Natural killer cell treated with Interleukin-12 subunit alpha and Interleukin-12 subunit beta and Interleukin-15 and Interleukin-18, amount 100 ng/mL, for 72 hours (primary cell): Measurements from ENCODE around the gene PLIN5. TPM values are rescaled to one million over a fixed set of nuclear protein-coding genes. Genes with fewer than 3 reads are reported as not detected.
"Not testable (repeated sequence)": the region's sequence is repeated elsewhere in the genome, so short reads cannot be mapped to it uniquely, and the experiment has no call there.

Experiments
- ATAC-seq, 2 donors: fragments of 150-1000 bp; cut with Tn5 transposase in 1 of 2; sonication (Bioruptor Pico), chemical (Tn5 transposase) in 1 of 2; 2 replicates each; pipeline ENCODE4 v1.10.0; 2021
- DNase-seq: peaks from one replicate; pipeline ENCODE4 v3.0.0; 2022; ENCODE audit warnings: low spot score
- H3K27ac Mint-ChIP-seq, 2 donors: 1 replicate in 1 of 2; 2 replicates in 1 of 2; pipeline ENCODE4 v1.8.0; 2022; ENCODE audit warnings: mixed read lengths in 2 of 2, mild to moderate bottlenecking in 1 of 2, moderate library complexity in 1 of 2
- H3K27me3 Mint-ChIP-seq, 2 donors: 1 replicate in 1 of 2; 2 replicates in 1 of 2; pipeline ENCODE4 v1.8.0; 2022; ENCODE audit warnings: mixed read lengths in 2 of 2
- H3K36me3 Mint-ChIP-seq: one replicate; pipeline ENCODE4 v1.8.0; 2022; ENCODE audit warnings: mixed read lengths
- H3K4me1 Mint-ChIP-seq, 2 donors: 1 replicate in 1 of 2; 2 replicates in 1 of 2; pipeline ENCODE4 v1.8.0; 2022; ENCODE audit warnings: low read depth in 2 of 2, mixed read lengths in 2 of 2, mild to moderate bottlenecking in 1 of 2
- H3K4me3 Mint-ChIP-seq: one replicate; pipeline ENCODE4 v1.8.0; 2022; ENCODE audit warnings: mixed read lengths
- H3K9me3 Mint-ChIP-seq: 2 replicates; pipeline ENCODE4 v1.8.0; 2022; ENCODE audit warnings: mixed read lengths
- total RNA-seq, 2 donors: library from RNA; stranded (reverse); gene quantifications; one replicate each; pipeline ENCODE4 v1.2.3, GENCODE V29; 2022

The PLIN5 gene
- total RNA-seq, 2 donors from 2014 or later = not detected

- Mint-ChIP-seq H3K4me3 (no peak overlapping the region), H3K4me1 (no peaks in the 10 kb centered on the region), H3K27me3 (peaks cover 17 to 22% of the 10 kb centered on the region in 2 donors), H3K27ac (no peak overlapping the region), H3K9me3 (no peaks in the 10 kb centered on the region), H3K36me3 (no peaks in the 10 kb centered on the region)
- peak in 1 of 2 donors; percentile 38 for ATAC-seq
- DNase-seq = no peak
Observed at GRCh38 chr19:4575267-4576015, 40.4 kb upstream of the PLIN5 start.

GRCh38 chr19:4573682-4574081 lies 38.7 kb upstream of the PLIN5 start:
- Mint-ChIP-seq H3K36me3 (no peaks in the 10 kb centered on the region), H3K27ac (no peak overlapping the region), H3K4me1 (no peaks in the 10 kb centered on the region), H3K9me3 (no peaks in the 10 kb centered on the region), H3K27me3 (peaks cover 10 to 17% of the 10 kb centered on the region in 2 donors), H3K4me3 (no peak overlapping the region)
- DNase-seq (no peak), ATAC-seq (no peak)

DNA sequence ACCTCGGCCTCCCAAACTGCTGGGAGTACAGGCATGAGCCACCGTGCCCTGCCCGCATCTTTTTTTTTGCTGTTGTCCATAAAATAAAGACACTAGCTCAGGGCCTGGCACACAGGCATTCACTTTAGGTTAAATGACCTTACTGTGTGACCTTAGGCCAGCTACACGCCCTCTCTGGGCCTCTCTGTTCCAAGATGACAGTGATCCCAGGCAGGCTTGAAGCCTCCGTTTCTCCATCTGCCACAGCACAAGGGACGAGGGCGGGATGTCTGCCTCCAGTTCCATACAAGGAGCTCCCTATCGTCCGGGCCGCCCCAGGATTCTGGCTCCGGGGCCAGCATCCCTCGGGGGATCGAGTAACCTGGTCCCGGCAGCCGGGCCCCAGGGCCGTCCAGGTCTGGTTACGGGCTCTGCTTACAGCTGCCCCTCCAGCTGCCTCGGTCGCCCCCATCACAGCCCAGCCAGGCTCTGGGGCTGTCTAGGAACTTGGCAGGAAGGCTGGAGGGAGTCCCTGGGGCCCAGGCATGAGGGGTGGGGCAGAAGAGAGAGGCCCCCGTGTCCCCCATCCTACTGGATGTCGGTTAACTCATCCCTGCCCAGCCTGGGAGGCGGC lies 36.4 kb upstream of the PLIN5 start:
- H3K36me3 Mint-ChIP-seq = no peaks in the 10 kb centered on the region
- H3K27me3 Mint-ChIP-seq = peaks cover 6 to 8% of the 10 kb centered on the region in 2 donors
- H3K4me3 Mint-ChIP-seq = no peak overlapping the region
- ATAC-seq = no peak
- no peaks in the 10 kb centered on the region for H3K9me3 Mint-ChIP-seq
- DNase-seq = no peak
- no peak overlapping the region for H3K27ac Mint-ChIP-seq
- H3K4me1 Mint-ChIP-seq = no peaks in the 10 kb centered on the region

- no peaks in the 10 kb centered on the region for H3K9me3 Mint-ChIP-seq
Observed at GRCh38 chr19:4570916-4571304, 35.9 kb upstream of the PLIN5 start.

DNA sequence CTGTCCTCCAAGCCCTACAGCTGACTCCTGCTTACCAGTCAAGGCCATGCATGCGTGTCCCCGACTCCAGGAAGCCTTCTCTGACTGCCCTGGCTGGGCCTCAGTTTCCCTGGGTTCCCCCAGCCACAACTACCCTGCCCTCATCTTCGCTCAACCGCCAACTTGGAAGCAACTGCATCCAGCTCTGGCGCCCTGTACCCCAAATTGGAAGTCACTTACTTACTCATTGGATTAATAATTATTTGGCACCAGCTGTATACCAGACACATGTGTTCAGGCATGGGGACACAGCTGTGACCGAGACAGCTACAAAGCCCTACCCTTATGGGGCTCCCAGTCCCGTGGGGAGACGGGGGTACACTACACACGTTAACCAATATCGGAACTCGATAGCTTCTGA lies 35.4 kb upstream of the PLIN5 start:
- no peaks in the 10 kb centered on the region for H3K4me1 Mint-ChIP-seq
- no peaks in the 10 kb centered on the region for H3K9me3 Mint-ChIP-seq
- ATAC-seq (no peak), DNase-seq (no peak)
- H3K27me3 Mint-ChIP-seq = peaks cover 0 to 2% of the 10 kb centered on the region in 2 donors
- H3K36me3 Mint-ChIP-seq = no peaks in the 10 kb centered on the region
- no peak overlapping the region for H3K4me3 Mint-ChIP-seq
- H3K27ac Mint-ChIP-seq = no peak overlapping the region

More at GRCh38 chr19:4570916-4571304, 35.9 kb upstream of the PLIN5 start:
- no peaks in the 10 kb centered on the region for H3K4me1 Mint-ChIP-seq
- no peak overlapping the region for H3K4me3 Mint-ChIP-seq
- H3K27me3 Mint-ChIP-seq = peaks cover 3% of the 10 kb centered on the region in 2 donors
- DNase-seq (no peak), ATAC-seq (no peak)
- H3K27ac Mint-ChIP-seq = no peak overlapping the region
- H3K36me3 Mint-ChIP-seq = no peaks in the 10 kb centered on the region

GRCh38 chr19:4568886-4569285 lies 33.9 kb upstream of the PLIN5 start:
- no peak overlapping the region for H3K27ac Mint-ChIP-seq
- no peaks in the 10 kb centered on the region for H3K4me1 Mint-ChIP-seq
- no peaks in the 10 kb centered on the region for H3K9me3 Mint-ChIP-seq
- H3K36me3 Mint-ChIP-seq = no peaks in the 10 kb centered on the region
- ATAC-seq (no peak), DNase-seq (no peak)
- peaks cover 0 to 2% of the 10 kb centered on the region in 2 donors for H3K27me3 Mint-ChIP-seq
- no peak overlapping the region for H3K4me3 Mint-ChIP-seq

- H3K4me1 Mint-ChIP-seq = no peaks in the 10 kb centered on the region
- no peaks in the 10 kb centered on the region for H3K9me3 Mint-ChIP-seq
- H3K27ac Mint-ChIP-seq = no peak overlapping the region
- DNase-seq (no peak), ATAC-seq (peak; percentile 18 to 71)
- peaks cover 0 to 2% of the 10 kb centered on the region in 2 donors for H3K27me3 Mint-ChIP-seq
- H3K4me3 Mint-ChIP-seq = no peak overlapping the region
- no peaks in the 10 kb centered on the region for H3K36me3 Mint-ChIP-seq
Observed at GRCh38 chr19:4567584-4568071, 32.6 kb upstream of the PLIN5 start.

GRCh38 chr19:4566402-4567051 lies 31.5 kb upstream of the PLIN5 start:
- no peak overlapping the region for H3K4me3 Mint-ChIP-seq
- no peaks in the 10 kb centered on the region for H3K9me3 Mint-ChIP-seq
- no peak for ATAC-seq
- no peak overlapping the region for H3K27ac Mint-ChIP-seq
- no peak for DNase-seq
- H3K36me3 Mint-ChIP-seq = no peaks in the 10 kb centered on the region
- H3K27me3 Mint-ChIP-seq = peaks cover 0 to 2% of the 10 kb centered on the region in 2 donors
- no peaks in the 10 kb centered on the region for H3K4me1 Mint-ChIP-seq

DNA sequence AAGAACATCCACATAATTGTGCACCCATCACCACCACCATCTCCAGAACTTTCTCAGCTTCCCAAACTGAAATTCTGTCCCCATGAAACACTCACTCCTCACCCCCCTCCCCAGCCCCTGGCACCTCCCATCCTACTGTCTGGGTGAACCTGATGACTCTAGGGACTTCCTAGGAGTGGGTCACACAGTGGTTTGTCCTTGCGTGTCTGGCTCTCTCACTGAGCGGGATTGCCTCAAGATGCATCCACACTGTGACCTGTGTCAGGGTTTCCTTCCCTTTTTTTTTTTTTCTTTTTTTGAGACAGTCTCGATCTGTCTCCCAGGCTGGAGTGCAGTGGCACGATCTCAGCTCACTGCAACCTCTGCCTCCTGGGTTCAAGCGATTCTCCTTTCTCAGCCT lies 28.5 kb upstream of the PLIN5 start:
- DNase-seq, H3K27me3 Mint-ChIP-seq, H3K9me3 Mint-ChIP-seq, H3K27ac Mint-ChIP-seq, H3K4me3 Mint-ChIP-seq, H3K36me3 Mint-ChIP-seq, H3K4me1 Mint-ChIP-seq: not testable (repeated sequence)
- ATAC-seq = peak in 1 of 2 donors; percentile 42

GRCh38 chr19:4562085-4562484 lies 27.1 kb upstream of the PLIN5 start:
- DNase-seq, H3K4me1 Mint-ChIP-seq, H3K27ac Mint-ChIP-seq, H3K9me3 Mint-ChIP-seq, ATAC-seq, H3K4me3 Mint-ChIP-seq, H3K36me3 Mint-ChIP-seq, H3K27me3 Mint-ChIP-seq: not testable (repeated sequence)

DNA sequence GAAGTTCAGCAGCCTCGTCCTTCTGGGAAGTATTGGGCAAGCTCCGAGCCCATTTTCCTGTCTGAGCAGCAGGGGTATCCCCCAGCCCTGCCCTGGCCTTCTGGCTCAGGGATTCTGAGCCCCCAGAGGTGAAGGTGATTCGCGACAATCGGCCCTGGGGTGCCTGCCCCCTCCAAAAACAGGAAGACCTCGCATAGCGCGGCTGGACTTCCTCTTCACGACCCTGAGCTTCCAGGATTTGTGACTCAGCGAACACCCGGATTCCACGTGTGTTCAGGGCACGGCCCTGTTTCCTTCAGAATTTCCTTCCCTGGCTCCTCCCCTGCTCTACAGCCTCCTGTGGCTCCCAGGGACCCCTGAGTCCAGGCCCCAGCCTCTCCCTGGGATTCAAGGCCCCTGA lies 24.5 kb upstream of the PLIN5 start, which contains the start of gene SEMA6B:
TSS of gene SEMA6B (minus strand) at position 116 of the 400 bp plus-strand sequence. CDS start 1,227 bp downstream, outside the sequence.
- no peaks in the 10 kb centered on the region for H3K4me1 Mint-ChIP-seq

GRCh38 chr19:4557971-4558941 lies 23.2 kb upstream of the PLIN5 start:
- Mint-ChIP-seq H3K9me3 (no peaks in the 10 kb centered on the region), H3K4me1 (no peaks in the 10 kb centered on the region)

More for the DNA sequence above, 24.5 kb upstream of the PLIN5 start, which contains the start of gene SEMA6B:
- no peaks in the 10 kb centered on the region for H3K9me3 Mint-ChIP-seq
- ATAC-seq (no peak), DNase-seq (no peak)
- H3K27me3 Mint-ChIP-seq = no peaks in the 10 kb centered on the region
- no peak within 1 kb of the TSS for H3K27ac Mint-ChIP-seq
- no peak within 1 kb of the TSS for H3K4me3 Mint-ChIP-seq
- H3K36me3 Mint-ChIP-seq = no peaks in the 10 kb centered on the region

More at GRCh38 chr19:4557971-4558941, 23.2 kb upstream of the PLIN5 start:
- no peak overlapping the region for H3K27ac Mint-ChIP-seq
- DNase-seq (no peak), ATAC-seq (no peak)
- no peaks in the 10 kb centered on the region for H3K36me3 Mint-ChIP-seq
- no peak overlapping the region for H3K4me3 Mint-ChIP-seq
- H3K27me3 Mint-ChIP-seq = no peaks in the 10 kb centered on the region
